ENCODE data around the gene EYS.

GRCh38 chr6:64357430-64357829 is 1349.6 kb downstream of the EYS start:
- TF ChIP-seq YY1 (IDR thresholded peaks at IDR 0.05) (no peak), CTCF (IDR thresholded peaks at IDR 0.05; ENCODE audit: low read depth, low read length, missing input control) (no peak), REST (IDR thresholded peaks at IDR 0.05) (no peak), MAX (IDR thresholded peaks at IDR 0.05) (no peak), RXRA (IDR thresholded peaks at IDR 0.05) (no peak), TAF1 (conservative IDR thresholded peaks at IDR 0.05) (no peak), EGR1 (IDR thresholded peaks at IDR 0.05; ENCODE audit: low read depth in 2 of 2) (no peak), GABPA (IDR thresholded peaks at IDR 0.05 in 1 of 2, conservative IDR thresholded peaks at IDR 0.05 in 1 of 2) (no peak), SP1 (IDR thresholded peaks at IDR 0.05) (no peak), HNF4G (IDR thresholded peaks at IDR 0.05) (no peak)
